Vagina (tissue), 2 donors: Measurements from ENCODE around the gene GATB.

Experiments
- POLR2A ChIP-seq, 2 donors: fragments of 450-650 bp; IDR thresholded peaks; one replicate each; pipeline ENCODE4 v1.6.1; 2017; ENCODE audit warnings: antibody characterized with exemption in 2 of 2, mild to moderate bottlenecking in 2 of 2, moderate library complexity in 2 of 2
- POLR2AphosphoS5 ChIP-seq, 2 donors: sonication (generic); formaldehyde crosslinking; IDR thresholded peaks; one replicate each; pipeline ENCODE4 v1.9.0; 2017; ENCODE audit warnings: antibody characterized with exemption in 2 of 2, mild to moderate bottlenecking in 2 of 2, low read depth in 1 of 2; ENCODE audit not compliant: insufficient read depth in 1 of 2

GRCh38 chr4:151687021-151687640 is 73.7 kb downstream of the GATB start:
- no peak for TF ChIP-seq POLR2A (IDR thresholded peaks at IDR 0.05)
- TF ChIP-seq POLR2AphosphoS5 (IDR thresholded peaks at IDR 0.05; ENCODE audit: insufficient read depth in 1 of 2, low read depth in 1 of 2) = no peak
